ENCODE data around the gene CRHR1.
"Not testable (repeated sequence)": the region's sequence is repeated elsewhere in the genome, so short reads cannot be mapped to it uniquely, and the experiment has no call there.

The CRHR1 gene

GRCh38 chr17:45845376-45846185, 61.5 kb downstream of the CRHR1 start:
- no peak for DNase-seq (ENCODE audit: low spot score)

GRCh38 chr17:45846223-45846622, 62.1 kb downstream of the CRHR1 start:
- DNase-seq (ENCODE audit: low spot score) = no peak

- no peak for DNase-seq (ENCODE audit: low spot score)
These were observed 62.5 kb downstream of the CRHR1 start for GRCh38 chr17:45846646-45847045.

GRCh38 chr17:45847101-45847500, 63.0 kb downstream of the CRHR1 start:
- no peak for DNase-seq (ENCODE audit: low spot score)

GRCh38 chr17:45847747-45848146, 63.6 kb downstream of the CRHR1 start:
- no peak for DNase-seq (ENCODE audit: low spot score)

GRCh38 chr17:45848405-45848804, 64.3 kb downstream of the CRHR1 start:
- no peak for DNase-seq (ENCODE audit: low spot score)

GRCh38 chr17:45848868-45849535, 64.9 kb downstream of the CRHR1 start:
- DNase-seq (ENCODE audit: low spot score) = no peak

- DNase-seq (ENCODE audit: low spot score) = no peak
These were observed 65.4 kb downstream of the CRHR1 start for GRCh38 chr17:45849536-45849990.

GRCh38 chr17:45850011-45850410, 65.9 kb downstream of the CRHR1 start:
- DNase-seq (ENCODE audit: low spot score) = no peak

- DNase-seq (ENCODE audit: low spot score) = no peak
These were observed 66.3 kb downstream of the CRHR1 start for GRCh38 chr17:45850468-45850867.

- no peak for DNase-seq (ENCODE audit: low spot score)
These were observed 66.9 kb downstream of the CRHR1 start for GRCh38 chr17:45851022-45851421.

GRCh38 chr17:45851464-45851863, 67.3 kb downstream of the CRHR1 start:
- DNase-seq (ENCODE audit: low spot score) = no peak

- DNase-seq (ENCODE audit: low spot score) = no peak
These were observed 67.8 kb downstream of the CRHR1 start for GRCh38 chr17:45851873-45852272.

- DNase-seq (ENCODE audit: low spot score) = peak; percentile 82
These were observed 68.6 kb downstream of the CRHR1 start for GRCh38 chr17:45852535-45853297.

GRCh38 chr17:45854209-45854608, 70.1 kb downstream of the CRHR1 start:
- no peak for DNase-seq (ENCODE audit: low spot score)

GRCh38 chr17:45855691-45856336, 71.7 kb downstream of the CRHR1 start:
- no peak for DNase-seq (ENCODE audit: low spot score)

GRCh38 chr17:45857977-45858708, 74.0 kb downstream of the CRHR1 start:
- no peak for DNase-seq (ENCODE audit: low spot score)

GRCh38 chr17:45861165-45861564, 77.0 kb downstream of the CRHR1 start:
- no peak for DNase-seq (ENCODE audit: low spot score)

GRCh38 chr17:45862127-45862526, 78.0 kb downstream of the CRHR1 start:
- not testable (repeated sequence) for DNase-seq (ENCODE audit: low spot score)

- DNase-seq (ENCODE audit: low spot score) = no peak
These were observed 79.9 kb downstream of the CRHR1 start for GRCh38 chr17:45863857-45864654.

- no peak for DNase-seq (ENCODE audit: low spot score)
These were observed 83.1 kb downstream of the CRHR1 start for GRCh38 chr17:45867171-45867570.
